IPS-15b (cell line): ENCODE results near the gene MYH13.

Experiments
- H3K27me3 ChIP-seq: one replicate; pipeline ENCODE4 v1.6.1; 2013; ENCODE audit warnings: low read length; ENCODE audit not compliant: control insufficient read depth, insufficient read depth
- H3K36me3 ChIP-seq: one replicate; pipeline ENCODE4 v1.6.1; 2013; ENCODE audit warnings: low read length; ENCODE audit not compliant: control insufficient read depth, insufficient read depth
- H3K4me1 ChIP-seq: one replicate; pipeline ENCODE4 v1.6.1; 2013; ENCODE audit warnings: mild to moderate bottlenecking, low read length; ENCODE audit not compliant: control insufficient read depth, insufficient read depth
- H3K4me3 ChIP-seq: one replicate; pipeline ENCODE4 v1.5.1; 2013; ENCODE audit warnings: low read depth, low read length
- H3K9ac ChIP-seq: one replicate; pipeline ENCODE4 v1.6.1; 2013; ENCODE audit warnings: low read depth, mild to moderate bottlenecking, low read length
- H3K9me3 ChIP-seq: one replicate; pipeline ENCODE4 v1.6.1; 2013; ENCODE audit warnings: mild to moderate bottlenecking, low read length; ENCODE audit not compliant: control insufficient read depth, insufficient read depth

MYH13 gene

GRCh38 chr17:10337976-10338375 lies 34.8 kb downstream of the MYH13 start:
- Histone ChIP-seq H3K4me3 (no peak overlapping the region), H3K4me1 (no peaks in the 10 kb centered on the region), H3K9me3 (no peaks in the 10 kb centered on the region), H3K36me3 (no peaks in the 10 kb centered on the region), H3K9ac (no peak overlapping the region), H3K27me3 (no peaks in the 10 kb centered on the region)

DNA sequence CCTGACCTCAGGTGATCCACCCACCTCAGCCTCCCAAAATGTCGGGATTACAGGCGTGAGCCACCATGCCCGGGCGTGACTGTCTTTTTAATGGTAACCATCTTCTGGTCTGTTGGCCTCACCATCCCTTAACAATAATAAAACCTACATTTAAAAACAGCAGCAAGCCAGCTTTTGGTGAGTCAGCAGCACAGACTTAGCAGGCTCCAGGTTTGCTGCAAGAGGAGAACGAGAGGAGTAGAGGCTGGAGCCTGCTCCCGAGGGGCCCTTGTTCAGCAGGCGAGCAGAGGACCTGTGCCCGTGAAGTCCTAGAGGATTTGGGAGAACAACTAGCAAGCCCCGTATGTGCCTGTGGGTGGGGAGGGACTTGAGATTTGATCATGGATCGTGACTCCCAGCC lies 35.7 kb downstream of the MYH13 start:
- no peaks in the 10 kb centered on the region for H3K27me3 ChIP-seq
- H3K9me3 ChIP-seq, result no peaks in the 10 kb centered on the region
- no peaks in the 10 kb centered on the region for H3K4me1 ChIP-seq
- no peak overlapping the region for H3K4me3 ChIP-seq
- H3K36me3 ChIP-seq, result no peaks in the 10 kb centered on the region
- H3K9ac ChIP-seq, result no peak overlapping the region

GRCh38 chr17:10336393-10336792 lies 36.4 kb downstream of the MYH13 start:
- H3K36me3 ChIP-seq, result no peaks in the 10 kb centered on the region
- no peaks in the 10 kb centered on the region for H3K4me1 ChIP-seq
- H3K9ac ChIP-seq, result no peak overlapping the region
- H3K4me3 ChIP-seq, result no peak overlapping the region
- no peaks in the 10 kb centered on the region for H3K9me3 ChIP-seq
- H3K27me3 ChIP-seq, result no peaks in the 10 kb centered on the region

DNA sequence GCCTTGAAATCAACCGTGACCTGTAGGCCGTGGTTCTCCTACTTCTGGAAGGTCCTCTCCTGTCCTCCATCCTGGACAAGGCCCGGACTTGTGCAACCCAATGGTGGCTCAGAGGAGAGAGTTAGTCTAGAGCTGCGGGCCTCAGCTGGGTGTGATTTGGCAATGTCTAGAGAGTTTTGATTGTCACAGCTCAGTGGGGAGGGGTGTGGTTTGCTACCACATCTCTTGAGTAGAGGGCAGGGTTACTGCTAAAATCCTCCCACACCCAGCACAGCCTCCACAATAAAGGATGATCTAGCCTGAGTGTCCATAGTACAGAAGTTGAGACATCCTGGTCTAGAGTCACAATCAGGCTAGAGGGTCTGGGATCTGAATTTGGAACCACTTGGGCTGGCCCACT lies 40.3 kb downstream of the MYH13 start:
- no peaks in the 10 kb centered on the region for H3K9me3 ChIP-seq
- H3K27me3 ChIP-seq, result no peaks in the 10 kb centered on the region
- no peak overlapping the region for H3K4me3 ChIP-seq
- H3K4me1 ChIP-seq, result no peaks in the 10 kb centered on the region
- H3K36me3 ChIP-seq, result no peaks in the 10 kb centered on the region
- no peak overlapping the region for H3K9ac ChIP-seq

GRCh38 chr17:10328971-10329923 lies 43.6 kb downstream of the MYH13 start:
- Histone ChIP-seq H3K4me1 (no peaks in the 10 kb centered on the region), H3K4me3 (no peak overlapping the region), H3K27me3 (no peaks in the 10 kb centered on the region), H3K36me3 (no peaks in the 10 kb centered on the region), H3K9ac (no peak overlapping the region), H3K9me3 (no peaks in the 10 kb centered on the region)

DNA sequence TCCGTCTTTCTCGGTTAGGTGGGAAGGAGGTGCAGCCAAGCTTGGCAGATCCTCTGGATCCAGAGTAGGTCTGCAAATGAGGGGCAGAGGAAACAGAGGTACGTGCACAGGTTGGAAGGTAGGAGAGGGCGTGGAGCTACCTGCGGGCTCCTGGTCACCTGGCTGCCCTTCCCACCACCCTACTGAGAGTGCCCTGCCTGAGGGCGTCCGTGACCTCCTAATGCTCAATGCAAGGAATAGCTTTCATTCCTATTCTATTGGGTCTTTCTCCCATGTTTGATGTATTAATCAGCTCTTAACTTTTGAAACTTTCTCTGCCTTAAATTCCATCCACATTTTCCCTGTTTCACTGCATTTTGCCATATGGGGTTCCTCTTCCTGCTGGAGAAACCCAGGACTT lies 44.6 kb downstream of the MYH13 start:
- Histone ChIP-seq H3K9me3 (no peaks in the 10 kb centered on the region), H3K9ac (no peak overlapping the region), H3K4me1 (no peaks in the 10 kb centered on the region), H3K27me3 (no peaks in the 10 kb centered on the region), H3K4me3 (no peak overlapping the region), H3K36me3 (no peaks in the 10 kb centered on the region)

DNA sequence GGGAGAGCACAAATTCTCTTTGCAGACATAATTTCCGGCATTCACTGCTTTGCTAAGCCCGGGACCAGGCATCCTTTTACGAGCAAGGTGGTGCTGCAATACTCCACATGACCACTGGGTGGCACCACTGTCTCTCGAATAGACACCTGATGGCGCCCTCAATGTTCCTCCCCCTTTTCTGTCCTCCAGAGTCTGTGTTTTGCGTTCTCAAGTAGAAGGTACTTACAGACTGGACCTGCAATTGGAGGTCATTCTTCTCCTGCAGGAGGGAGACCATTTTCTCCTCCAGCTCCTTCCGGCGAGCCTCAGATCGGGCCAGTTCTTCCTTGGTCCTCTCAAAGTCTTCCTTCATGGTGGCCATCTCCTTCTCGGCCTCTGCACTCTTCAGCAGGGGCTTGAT lies 45.2 kb downstream of the MYH13 start:
- Histone ChIP-seq H3K4me1 (no peaks in the 10 kb centered on the region), H3K4me3 (no peak overlapping the region)

GRCh38 chr17:10325031-10325695 lies 47.6 kb downstream of the MYH13 start:
- Histone ChIP-seq H3K27me3 (no peaks in the 10 kb centered on the region), H3K4me1 (no peaks in the 10 kb centered on the region), H3K4me3 (no peak overlapping the region), H3K9ac (no peak overlapping the region), H3K9me3 (no peaks in the 10 kb centered on the region), H3K36me3 (no peaks in the 10 kb centered on the region)

More for the DNA sequence above, 45.2 kb downstream of the MYH13 start:
- Histone ChIP-seq H3K36me3 (no peaks in the 10 kb centered on the region), H3K27me3 (no peaks in the 10 kb centered on the region), H3K9me3 (no peaks in the 10 kb centered on the region), H3K9ac (no peak overlapping the region)

DNA sequence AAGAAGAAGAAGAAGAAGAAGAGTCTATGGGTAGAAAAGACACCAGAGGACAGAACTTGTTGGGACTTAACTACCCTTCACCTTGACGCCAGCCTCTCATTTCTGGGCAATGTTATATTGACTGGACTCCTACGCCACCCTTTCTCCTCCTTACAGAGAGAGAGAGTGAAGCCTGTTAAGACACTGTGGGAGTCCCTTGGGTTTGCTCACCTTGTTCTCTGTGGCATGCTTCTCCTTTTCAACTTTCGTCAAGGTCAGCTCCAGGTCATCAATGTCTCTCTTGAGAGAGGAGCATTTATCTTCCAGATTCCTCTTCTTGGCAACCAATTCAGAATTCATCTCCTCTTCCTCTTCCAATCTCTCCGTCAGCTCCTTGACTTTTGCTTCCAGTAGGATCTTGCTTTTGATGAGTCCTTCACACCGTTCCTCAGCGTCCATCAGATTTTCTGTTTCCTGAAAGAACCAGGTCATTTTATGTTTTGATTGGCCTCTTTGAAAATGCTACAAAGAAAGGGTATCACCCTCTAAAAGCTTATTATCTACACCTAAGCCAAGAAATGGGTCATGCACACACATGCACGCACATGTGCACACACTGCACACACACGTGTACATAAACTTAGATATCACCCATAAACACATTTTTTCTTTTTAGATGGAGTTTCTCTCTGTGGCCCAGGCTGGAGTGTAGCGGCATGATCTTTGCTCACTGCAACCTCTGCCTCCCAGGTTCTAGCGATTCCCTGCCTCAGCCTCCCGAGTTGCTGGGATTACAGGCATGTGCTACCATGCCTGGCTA lies 48.8 kb downstream of the MYH13 start:
- no peaks in the 10 kb centered on the region for H3K36me3 ChIP-seq
- no peak overlapping the region for H3K9ac ChIP-seq
- no peaks in the 10 kb centered on the region for H3K9me3 ChIP-seq
- H3K4me1 ChIP-seq, result no peaks in the 10 kb centered on the region
- H3K27me3 ChIP-seq, result no peaks in the 10 kb centered on the region
- H3K4me3 ChIP-seq, result no peak overlapping the region

DNA sequence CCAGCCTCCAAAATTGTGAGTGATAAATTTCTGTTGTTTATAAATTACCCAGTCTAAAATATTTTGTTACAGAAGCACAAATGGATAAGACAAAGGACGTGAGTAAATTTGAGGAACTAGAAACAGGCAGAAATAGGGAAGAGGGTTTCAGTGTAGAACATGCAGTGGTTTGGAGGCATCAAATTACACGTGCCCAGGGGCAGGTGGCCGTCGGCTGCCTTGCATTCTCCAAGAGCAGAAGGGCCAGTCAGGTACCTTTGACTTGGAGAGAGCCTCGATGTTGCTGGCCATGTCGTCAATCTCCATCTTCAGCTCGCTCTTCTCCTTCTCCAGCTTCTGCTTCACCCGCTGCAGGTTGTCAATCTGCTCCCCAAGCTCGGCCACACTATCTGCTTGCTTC lies 54.3 kb downstream of the MYH13 start:
- no peaks in the 10 kb centered on the region for H3K9me3 ChIP-seq
- H3K27me3 ChIP-seq, result peaks cover 2% of the 10 kb centered on the region
- no peaks in the 10 kb centered on the region for H3K36me3 ChIP-seq
- H3K4me3 ChIP-seq, result no peak overlapping the region
- H3K4me1 ChIP-seq, result no peaks in the 10 kb centered on the region
- H3K9ac ChIP-seq, result no peak overlapping the region

DNA sequence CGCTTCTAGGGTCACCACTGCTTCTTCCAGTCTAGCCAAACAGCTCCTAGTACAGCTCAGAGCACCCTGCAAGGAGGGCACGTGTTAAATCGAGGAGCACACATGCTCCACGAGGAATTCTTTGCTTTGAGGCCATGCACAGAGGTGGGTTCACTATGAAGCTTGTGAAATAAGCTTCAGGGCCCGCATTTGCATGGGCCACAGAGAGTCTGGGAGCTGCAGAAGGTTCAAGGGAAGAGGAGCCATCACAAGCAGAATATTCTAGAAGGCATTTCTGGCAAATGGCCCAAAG lies 55.3 kb downstream of the MYH13 start:
- peaks cover 2% of the 10 kb centered on the region for H3K27me3 ChIP-seq

More for the DNA sequence above, 55.3 kb downstream of the MYH13 start:
- H3K4me1 ChIP-seq, result no peaks in the 10 kb centered on the region
- H3K9ac ChIP-seq, result no peak overlapping the region
- no peak overlapping the region for H3K4me3 ChIP-seq
- no peaks in the 10 kb centered on the region for H3K36me3 ChIP-seq
- no peaks in the 10 kb centered on the region for H3K9me3 ChIP-seq
